Small intestine (tissue), 7 donors: ENCODE data around the gene CIRBP. TPM values are rescaled to one million over a fixed set of nuclear protein-coding genes. Genes with fewer than 3 reads are reported as not detected.
A peak's percentile ranks its signal among the peaks of the same experiment; 100 is the strongest.
"Not testable (repeated sequence)": the region's sequence is repeated elsewhere in the genome, so short reads cannot be mapped to it uniquely, and the experiment has no call there.

Experiments
- DNase-seq, 2 donors: peaks; one replicate each; pipeline versions ENCODE4 v3.0.0 to v3.0.0-alpha.2; 2013
- FAIRE-seq: peaks from 2 replicates; lab custom pipeline; 2012; peaks lifted over from hg19 to GRCh38; lab: Jason Lieb, UNC
- H3K27ac ChIP-seq, 3 donors: one replicate each; pipeline ENCODE4 v1.5.1; 2013; ENCODE audit warnings: low read length in 2 of 3, mild to moderate bottlenecking in 2 of 3, control low read depth in 1 of 3, inconsistent platforms in 1 of 3, low read depth in 1 of 3, moderate library complexity in 1 of 3
- H3K27me3 ChIP-seq, 3 donors: one replicate each; pipeline ENCODE4 v1.6.1; 2013; ENCODE audit warnings: low read length in 3 of 3, inconsistent platforms in 1 of 3; ENCODE audit not compliant: control insufficient read depth in 3 of 3, insufficient read depth in 3 of 3
- H3K36me3 ChIP-seq, 3 donors: one replicate each; pipeline ENCODE4 v1.6.1; 2013; ENCODE audit warnings: low read length in 3 of 3, inconsistent platforms in 1 of 3, low read depth in 1 of 3, mild to moderate bottlenecking in 1 of 3, moderate library complexity in 1 of 3; ENCODE audit not compliant: control insufficient read depth in 3 of 3, insufficient read depth in 2 of 3
- H3K4me1 ChIP-seq, 3 donors: one replicate each; pipeline ENCODE4 v1.6.1; 2013; ENCODE audit warnings: low read length in 2 of 3, inconsistent platforms in 1 of 3, low read depth in 1 of 3, mild to moderate bottlenecking in 1 of 3, moderate library complexity in 1 of 3; ENCODE audit not compliant: control insufficient read depth in 3 of 3, insufficient read depth in 2 of 3
- H3K4me3 ChIP-seq, 3 donors: one replicate each; pipeline ENCODE4 v1.5.1; 2013; ENCODE audit warnings: low read length in 3 of 3, control low read depth in 1 of 3, inconsistent platforms in 1 of 3, low read depth in 1 of 3, mild to moderate bottlenecking in 1 of 3, moderate library complexity in 1 of 3
- H3K9me3 ChIP-seq, 2 donors: one replicate each; pipeline ENCODE4 v1.6.1; 2013; ENCODE audit warnings: low read depth in 1 of 2, low read length in 1 of 2; ENCODE audit not compliant: control insufficient read depth in 2 of 2, insufficient read depth in 1 of 2
- WGBS, 3 donors: extraction: QIAGEN DNeasy Blood & Tissue Kit; methylation state at CpG; one replicate each; pipeline ENCODE4 v1.1.7; 2013; 5-methylcytosine and 5-hydroxymethylcytosine counted together
- polyA plus RNA-seq, 4 donors: library from polyadenylated mRNA; stranded (reverse) in 3 of 4; unstranded in 1 of 4; fragments of 200-250 nt in 3 of 4; fragments of 120-200 nt in 1 of 4; gene quantifications; one replicate each; pipeline versions ENCODE4 v1.2.1 to v1.2.3, GENCODE V29; 2013
- donor health status: healthy with polysubstance abuse.
- donor health status: control.
- donor health status: control.
- donor health status: Bipolar disorder and iron deficiency.
- donor health status: healthy.

The CIRBP gene
- polyA plus RNA-seq, 4 donors: 250 to 543 (median 373) TPM

- peaks cover 0 to 14% (median 0%) of the 10 kb centered on the region in 3 donors for H3K4me1 ChIP-seq
- H3K27me3 ChIP-seq: no peaks in the 10 kb centered on the region
- H3K36me3 ChIP-seq: peaks cover 0 to 24% (median 0%) of the 10 kb centered on the region in 3 donors
- 47 to 74% (median 50%) methylated on average over 28 of the region's 28 CpGs for WGBS, 3 donors
- peak overlapping the region in 1 of 3 donors; percentile 54 for H3K27ac ChIP-seq
- H3K9me3 ChIP-seq: no peaks in the 10 kb centered on the region
- no peak overlapping the region for H3K4me3 ChIP-seq
- FAIRE-seq (no peak), DNase-seq (peak; percentile 86 to 87)
Measured at GRCh38 chr19:1304197-1304924, 35.2 kb downstream of the CIRBP start.

GRCh38 chr19:1305354-1305753 lies 36.2 kb downstream of the CIRBP start:
- not testable (repeated sequence) for H3K4me3 ChIP-seq, H3K9me3 ChIP-seq, H3K27ac ChIP-seq, FAIRE-seq, DNase-seq, H3K27me3 ChIP-seq
- peaks cover 0 to 14% (median 0%) of the 10 kb centered on the region in 3 donors for H3K36me3 ChIP-seq
- 82 to 85% (median 84%) methylated on average over 9 of the region's 9 CpGs for WGBS, 3 donors
- H3K4me1 ChIP-seq: peaks cover 0 to 14% (median 0%) of the 10 kb centered on the region in 3 donors

- FAIRE-seq (no peak), DNase-seq (no peak)
- no peak overlapping the region for H3K27ac ChIP-seq
- H3K36me3 ChIP-seq: no peaks in the 10 kb centered on the region
- H3K9me3 ChIP-seq: no peaks in the 10 kb centered on the region
- WGBS, 3 donors: 91 to 94% (median 94%) methylated on average over 31 to 38 of the region's 38 CpGs
- no peak overlapping the region for H3K4me3 ChIP-seq
- peaks cover 0 to 2% (median 0%) of the 10 kb centered on the region in 3 donors for H3K27me3 ChIP-seq
- peaks cover 0 to 14% (median 0%) of the 10 kb centered on the region in 3 donors for H3K4me1 ChIP-seq
Measured at GRCh38 chr19:1307320-1307719, 38.2 kb downstream of the CIRBP start.

GRCh38 chr19:1307755-1308303 lies 38.7 kb downstream of the CIRBP start:
- no peak for FAIRE-seq

GRCh38 chr19:1308718-1309117 lies 39.6 kb downstream of the CIRBP start:
- FAIRE-seq: no peak
- Histone ChIP-seq H3K27ac (no peak overlapping the region), H3K9me3 (no peaks in the 10 kb centered on the region), H3K27me3 (peaks cover 0 to 2% (median 0%) of the 10 kb centered on the region in 3 donors), H3K4me1 (peaks cover 0 to 18% (median 0%) of the 10 kb centered on the region in 3 donors), H3K4me3 (no peak overlapping the region), H3K36me3 (no peaks in the 10 kb centered on the region)
- 40 to 63% (median 60%) methylated on average over 10 to 11 of the region's 11 CpGs for WGBS, 3 donors
- no peak for DNase-seq

More at GRCh38 chr19:1307755-1308303, 38.7 kb downstream of the CIRBP start:
- no peaks in the 10 kb centered on the region for H3K9me3 ChIP-seq
- WGBS, 3 donors: 89 to 94% (median 93%) methylated on average over 20 of the region's 20 CpGs
- no peak overlapping the region for H3K27ac ChIP-seq
- peaks cover 0 to 14% (median 0%) of the 10 kb centered on the region in 3 donors for H3K4me1 ChIP-seq
- DNase-seq: no peak
- H3K4me3 ChIP-seq: no peak overlapping the region
- peaks cover 0 to 2% (median 0%) of the 10 kb centered on the region in 3 donors for H3K27me3 ChIP-seq
- H3K36me3 ChIP-seq: no peaks in the 10 kb centered on the region

- DNase-seq (no peak), FAIRE-seq (no peak)
- 58 to 75% (median 67%) methylated on average over 26 to 28 of the region's 28 CpGs for WGBS, 3 donors
- Histone ChIP-seq H3K27me3 (peaks cover 0 to 2% (median 2%) of the 10 kb centered on the region in 3 donors), H3K4me1 (peaks cover 0 to 5% (median 0%) of the 10 kb centered on the region in 3 donors), H3K36me3 (no peaks in the 10 kb centered on the region), H3K4me3 (no peak overlapping the region), H3K27ac (no peak overlapping the region), H3K9me3 (no peaks in the 10 kb centered on the region)
Measured at GRCh38 chr19:1309977-1310852, 41.1 kb downstream of the CIRBP start.

GRCh38 chr19:1310853-1311180 lies 41.7 kb downstream of the CIRBP start:
- Histone ChIP-seq H3K9me3 (no peaks in the 10 kb centered on the region), H3K27me3 (peaks cover under 1 to 2% (median 2%) of the 10 kb centered on the region in 3 donors), H3K4me1 (peaks cover 0 to 9% (median 0%) of the 10 kb centered on the region in 3 donors), H3K27ac (no peak overlapping the region), H3K4me3 (no peak overlapping the region), H3K36me3 (no peaks in the 10 kb centered on the region)
- FAIRE-seq (no peak), DNase-seq (no peak)
- WGBS, 3 donors: 88 to 91% (median 90%) methylated on average over 17 to 18 of the region's 18 CpGs

- FAIRE-seq: no peak
- Histone ChIP-seq H3K27me3 (peaks cover 2 to 8% (median 2%) of the 10 kb centered on the region in 3 donors), H3K4me3 (no peak overlapping the region), H3K36me3 (no peaks in the 10 kb centered on the region), H3K9me3 (no peaks in the 10 kb centered on the region), H3K4me1 (peaks cover 0 to 9% (median 0%) of the 10 kb centered on the region in 3 donors), H3K27ac (no peak overlapping the region)
- DNase-seq: no peak
- 53 to 61% (median 59%) methylated on average over 17 to 21 of the region's 21 CpGs for WGBS, 3 donors
Measured at GRCh38 chr19:1311543-1312091, 42.5 kb downstream of the CIRBP start.
